ENCODE data around the gene FOXC2.
"Not testable (repeated sequence)": the region's sequence is repeated elsewhere in the genome, so short reads cannot be mapped to it uniquely, and the experiment has no call there.

FOXC2 gene

GRCh38 chr16:86587487-86587886 lies 20.9 kb downstream of the FOXC2 start:
- in situ Hi-C loops (cut with HindIII; ENCODE audit: low pct_ligation_motif_present, low sequenced_read_pairs) = loop anchor here (25.0 kb wide), 1 partner anchor 175 kb away; no protein-coding TSS in a partner anchor
- no peak for TF ChIP-seq CTCF (IDR thresholded peaks at IDR 0.05; ENCODE audit: low read depth, low read length, missing control alignments)
- H3K36me3 ChIP-seq (replicated peaks) = peaks cover 3% of the 10 kb centered on the region
- H3K4me3 ChIP-seq (ENCODE audit: low read depth, low read length) = no peak overlapping the region
- H3K27me3 ChIP-seq (replicated peaks) = no peaks in the 10 kb centered on the region
- no peak overlapping the region for H3K27ac ChIP-seq
- no peak for DNase-seq

GRCh38 chr16:86587955-86588354 lies 21.3 kb downstream of the FOXC2 start:
- H3K4me3 ChIP-seq (ENCODE audit: low read depth, low read length); H3K36me3 ChIP-seq (replicated peaks); H3K27me3 ChIP-seq (replicated peaks); DNase-seq; H3K27ac ChIP-seq: not testable (repeated sequence)
- in situ Hi-C loops (cut with HindIII; ENCODE audit: low pct_ligation_motif_present, low sequenced_read_pairs) = loop anchor here (25.0 kb wide), 1 partner anchor 174 kb away; no protein-coding TSS in a partner anchor

GRCh38 chr16:86590501-86591144 lies 24.0 kb downstream of the FOXC2 start:
- DNase-seq = peak; percentile 82
- TF ChIP-seq CTCF (IDR thresholded peaks at IDR 0.05; ENCODE audit: low read depth, low read length, missing control alignments) = no peak
- H3K27me3 ChIP-seq (replicated peaks) = no peaks in the 10 kb centered on the region
- peak overlapping the region; percentile 71 for H3K27ac ChIP-seq
- no peaks in the 10 kb centered on the region for H3K36me3 ChIP-seq (replicated peaks)
- H3K4me3 ChIP-seq (ENCODE audit: low read depth, low read length) = no peak overlapping the region
- in situ Hi-C loops (cut with HindIII; ENCODE audit: low pct_ligation_motif_present, low sequenced_read_pairs) = loop anchor here (25.0 kb wide), 1 partner anchor 172 kb away; no protein-coding TSS in a partner anchor

GRCh38 chr16:86591270-86591669 lies 24.6 kb downstream of the FOXC2 start:
- in situ Hi-C loops (cut with HindIII; ENCODE audit: low pct_ligation_motif_present, low sequenced_read_pairs) = loop anchor here (25.0 kb wide), 1 partner anchor 171 kb away; no protein-coding TSS in a partner anchor

GRCh38 chr16:86593913-86594620 lies 27.4 kb downstream of the FOXC2 start:
- Histone ChIP-seq H3K4me3 (ENCODE audit: low read depth, low read length) (no peak overlapping the region), H3K36me3 (replicated peaks) (no peaks in the 10 kb centered on the region), H3K27ac (no peak overlapping the region), H3K27me3 (replicated peaks) (no peaks in the 10 kb centered on the region)
- DNase-seq = no peak
- in situ Hi-C loops (cut with HindIII; ENCODE audit: low pct_ligation_motif_present, low sequenced_read_pairs) = loop anchor here (25.0 kb wide), 1 partner anchor 168 kb away; no protein-coding TSS in a partner anchor
- no peak for TF ChIP-seq CTCF (IDR thresholded peaks at IDR 0.05; ENCODE audit: low read depth, low read length, missing control alignments)

More at GRCh38 chr16:86591270-86591669, 24.6 kb downstream of the FOXC2 start:
- Histone ChIP-seq H3K27ac (no peak overlapping the region), H3K36me3 (replicated peaks) (no peaks in the 10 kb centered on the region), H3K27me3 (replicated peaks) (no peaks in the 10 kb centered on the region), H3K4me3 (ENCODE audit: low read depth, low read length) (no peak overlapping the region)
- DNase-seq = no peak
- no peak for TF ChIP-seq CTCF (IDR thresholded peaks at IDR 0.05; ENCODE audit: low read depth, low read length, missing control alignments)

- in situ Hi-C loops (cut with HindIII; ENCODE audit: low pct_ligation_motif_present, low sequenced_read_pairs) = loop anchor here (25.0 kb wide), 1 partner anchor 168 kb away; no protein-coding TSS in a partner anchor
- no peak for TF ChIP-seq CTCF (IDR thresholded peaks at IDR 0.05; ENCODE audit: low read depth, low read length, missing control alignments)
- Histone ChIP-seq H3K27ac (no peak overlapping the region), H3K36me3 (replicated peaks) (no peaks in the 10 kb centered on the region), H3K4me3 (ENCODE audit: low read depth, low read length) (no peak overlapping the region), H3K27me3 (replicated peaks) (no peaks in the 10 kb centered on the region)
- no peak for DNase-seq
Measured at GRCh38 chr16:86594721-86595120, 28.1 kb downstream of the FOXC2 start.
